Kidney glomerular epithelial cell (primary cell): ENCODE results near the gene ROPN1.
"Not testable (repeated sequence)": the region's sequence is repeated elsewhere in the genome, so short reads cannot be mapped to it uniquely, and the experiment has no call there.

ENCODE experiments used
- DNase-seq: peaks from one replicate; lab custom pipeline; 2025; lab: John Stamatoyannopoulos, UW

The ROPN1 gene

DNA sequence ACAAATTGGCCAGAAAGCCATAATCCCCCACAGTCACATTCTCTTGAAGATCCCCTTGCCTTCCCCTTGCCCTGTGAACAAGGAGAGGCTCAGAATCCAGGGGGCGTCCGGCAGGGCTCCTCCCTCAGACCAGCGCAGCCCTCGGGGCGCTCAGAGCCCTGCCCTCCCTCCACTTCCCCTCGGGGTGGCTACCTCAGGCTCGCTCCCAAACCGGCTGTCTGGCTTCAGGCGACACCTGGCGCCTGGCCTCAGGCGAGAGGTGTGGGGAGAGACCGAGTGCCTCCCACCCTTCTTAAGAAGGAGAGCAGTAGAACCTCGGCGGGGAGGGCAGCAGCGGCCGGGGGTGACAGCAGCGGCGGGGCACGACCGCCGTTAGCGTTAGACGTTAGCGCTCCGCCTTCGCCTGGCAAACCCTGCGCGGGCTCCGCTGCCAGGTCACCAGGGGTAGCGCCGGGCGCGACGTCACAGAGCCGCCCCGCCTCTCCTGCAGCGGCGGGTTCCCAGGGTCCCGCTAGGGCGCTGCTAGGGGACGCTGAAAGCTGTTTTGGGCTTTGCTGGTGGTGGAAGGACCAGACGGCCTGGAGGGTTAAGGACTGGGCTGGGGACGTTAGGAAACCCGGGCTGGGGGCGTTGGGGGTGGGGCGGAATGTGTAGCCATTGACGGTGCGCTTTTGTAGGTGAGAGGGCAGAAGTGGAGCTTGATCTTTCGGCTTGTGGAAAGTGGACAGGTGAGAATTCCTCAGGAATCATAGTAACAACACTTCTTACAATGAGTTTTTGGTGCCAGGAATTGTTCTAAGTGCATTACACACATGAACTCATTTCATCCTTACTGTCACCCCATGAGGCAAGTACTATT, at the start of gene ROPN1:
Gene ROPN1, minus strand, starts transcription at position 395 of the 859 bp plus-strand sequence. CDS start 11,643 bp downstream, outside the sequence.
- DNase-seq: not testable (repeated sequence)

DNA sequence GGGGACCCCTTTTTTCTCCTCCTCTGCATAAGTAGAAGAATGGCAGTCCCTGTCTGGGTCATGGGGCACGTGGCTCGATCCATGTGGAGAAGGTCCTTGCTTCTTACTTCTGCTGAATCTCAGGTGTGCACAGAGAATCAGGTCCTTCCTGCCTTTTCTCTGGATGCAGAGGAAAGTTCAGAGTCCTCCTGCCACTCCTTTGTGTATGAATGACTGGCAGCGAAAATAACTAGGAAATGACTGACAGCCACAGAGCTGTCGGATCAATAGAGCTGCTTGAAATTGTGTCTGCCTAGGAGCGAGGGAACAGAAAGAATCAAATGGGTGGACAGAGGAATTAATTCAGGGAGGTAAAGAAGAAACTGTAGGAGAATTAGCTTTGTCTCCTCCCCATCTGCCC, 49.6 kb upstream of the ROPN1 start:
- DNase-seq: no peak

DNA sequence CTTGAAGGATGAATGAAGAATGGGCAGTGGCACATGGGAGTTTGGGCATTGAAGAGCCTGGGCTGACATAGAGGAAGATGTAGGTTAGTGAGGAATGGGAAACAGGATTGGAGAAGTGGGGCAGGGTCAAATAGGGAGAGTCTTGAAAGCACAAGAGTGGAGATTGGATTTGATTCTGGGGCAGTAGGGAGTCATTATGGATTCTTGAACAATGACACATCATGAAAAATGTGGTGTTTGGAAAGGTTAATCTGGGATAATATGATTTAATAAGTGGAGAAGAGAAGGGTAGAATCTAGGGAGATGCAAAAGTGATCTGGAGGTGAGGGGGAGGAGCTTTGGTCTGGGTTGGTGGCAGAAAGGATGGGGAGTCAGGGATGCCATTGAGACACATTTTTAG, 45.4 kb upstream of the ROPN1 start:
- DNase-seq: no peak

DNA sequence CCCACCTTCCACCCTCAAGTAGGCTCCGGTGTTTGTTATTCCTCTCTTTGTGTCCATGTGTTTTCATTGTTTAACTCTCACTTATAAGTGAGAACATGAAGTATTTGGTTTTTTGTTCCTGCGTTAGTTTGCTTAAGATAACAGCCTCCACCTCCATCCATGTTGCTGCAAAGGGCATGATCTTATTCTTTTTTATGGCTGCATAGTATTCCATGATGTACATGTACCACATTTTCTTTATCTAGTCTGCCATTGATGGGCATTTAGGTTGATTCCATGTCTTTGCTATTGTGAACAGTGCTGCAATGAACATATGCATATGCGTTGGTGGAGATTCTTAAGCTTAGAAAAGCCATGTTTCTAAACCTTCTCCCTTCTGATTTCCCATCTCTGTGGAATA, 44.3 kb upstream of the ROPN1 start:
- DNase-seq: not testable (repeated sequence)

DNA sequence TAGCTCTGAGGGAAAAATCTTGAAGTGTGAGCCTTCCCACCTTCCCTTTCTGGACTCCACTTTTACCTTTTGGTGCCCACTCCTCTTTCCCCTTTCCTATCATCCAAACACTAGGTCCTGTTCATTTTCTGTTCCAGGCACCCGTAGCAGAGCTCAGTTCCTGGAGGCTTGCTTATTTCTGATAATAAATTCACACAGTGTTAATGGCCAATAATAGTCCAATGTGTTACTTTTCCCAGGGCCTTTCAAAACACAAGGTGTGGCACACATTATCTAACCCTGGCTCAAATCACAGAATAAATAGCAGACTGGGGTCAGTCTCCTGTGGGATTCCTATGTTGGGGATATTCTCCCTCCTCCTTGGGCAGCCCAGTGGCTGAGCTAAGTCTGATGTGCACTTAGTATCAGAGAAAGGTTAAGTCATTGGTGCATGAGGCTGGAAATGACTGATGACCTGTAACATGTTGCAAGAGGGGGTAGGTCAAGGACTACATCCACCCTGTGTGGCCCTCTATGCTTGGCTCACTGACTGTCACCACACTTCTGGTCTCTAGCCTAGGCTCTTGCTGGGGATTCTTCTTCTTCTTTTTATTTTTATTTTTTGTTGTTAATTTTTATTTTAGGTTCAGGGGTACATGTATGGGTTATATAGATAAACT, 43.7 kb upstream of the ROPN1 start:
- DNase-seq: no peak

DNA sequence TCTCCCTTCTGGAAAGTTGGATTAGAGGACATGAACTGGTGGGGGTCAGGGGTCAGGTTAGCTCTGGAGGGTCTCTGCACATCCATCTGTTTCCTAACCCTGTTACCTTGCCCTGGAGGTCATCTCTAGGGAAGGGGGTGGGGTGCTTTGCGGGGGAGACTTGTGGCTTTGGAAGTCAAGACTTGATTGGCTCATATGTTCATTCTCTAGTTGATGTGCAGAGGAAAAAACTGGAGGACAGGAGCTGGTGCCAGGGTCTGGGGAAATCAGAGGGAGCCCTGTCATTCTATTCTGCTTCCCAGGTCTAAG, 42.9 kb upstream of the ROPN1 start:
- no peak for DNase-seq

DNA sequence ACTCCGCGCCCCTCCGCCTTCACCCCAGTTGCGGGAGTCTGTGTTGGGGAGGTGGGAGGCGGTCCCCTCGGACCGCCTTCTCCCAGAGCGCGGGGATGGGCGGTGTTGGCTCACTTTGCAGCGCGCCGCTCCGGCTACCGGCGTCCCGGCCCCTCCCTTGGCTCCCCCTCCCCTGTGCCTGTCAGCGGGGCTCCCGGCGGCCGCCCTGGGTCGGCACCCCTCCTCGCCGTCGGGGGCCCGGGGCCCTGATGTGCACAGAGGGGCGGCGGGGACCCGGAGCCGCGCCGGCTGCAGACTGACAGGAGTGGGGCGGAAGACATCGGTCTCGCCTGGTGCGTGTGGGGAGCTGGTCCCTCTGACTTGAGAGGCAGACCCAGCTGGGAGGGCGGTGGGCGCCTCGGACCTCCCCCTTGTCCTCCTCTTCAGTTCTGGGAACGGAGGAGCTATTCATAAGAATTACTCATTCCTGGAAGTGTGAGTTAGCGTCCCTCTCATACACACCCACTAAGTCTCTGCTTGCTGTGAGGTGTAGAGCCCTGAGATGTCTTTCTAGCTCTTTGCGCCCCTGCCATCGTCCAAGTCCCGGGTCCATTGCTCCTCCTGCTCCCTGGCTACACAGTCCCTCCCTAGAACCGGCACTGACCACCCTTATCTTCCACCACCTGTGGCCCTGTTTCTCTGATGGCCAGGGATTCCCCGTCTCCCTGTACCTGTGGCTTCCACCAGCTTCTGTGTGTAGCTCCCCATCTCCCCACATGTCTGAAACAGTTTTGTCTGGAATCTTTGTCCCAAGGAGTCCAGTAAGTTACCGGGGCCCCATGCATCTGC, 42.3 kb upstream of the ROPN1 start:
- DNase-seq: no peak

DNA sequence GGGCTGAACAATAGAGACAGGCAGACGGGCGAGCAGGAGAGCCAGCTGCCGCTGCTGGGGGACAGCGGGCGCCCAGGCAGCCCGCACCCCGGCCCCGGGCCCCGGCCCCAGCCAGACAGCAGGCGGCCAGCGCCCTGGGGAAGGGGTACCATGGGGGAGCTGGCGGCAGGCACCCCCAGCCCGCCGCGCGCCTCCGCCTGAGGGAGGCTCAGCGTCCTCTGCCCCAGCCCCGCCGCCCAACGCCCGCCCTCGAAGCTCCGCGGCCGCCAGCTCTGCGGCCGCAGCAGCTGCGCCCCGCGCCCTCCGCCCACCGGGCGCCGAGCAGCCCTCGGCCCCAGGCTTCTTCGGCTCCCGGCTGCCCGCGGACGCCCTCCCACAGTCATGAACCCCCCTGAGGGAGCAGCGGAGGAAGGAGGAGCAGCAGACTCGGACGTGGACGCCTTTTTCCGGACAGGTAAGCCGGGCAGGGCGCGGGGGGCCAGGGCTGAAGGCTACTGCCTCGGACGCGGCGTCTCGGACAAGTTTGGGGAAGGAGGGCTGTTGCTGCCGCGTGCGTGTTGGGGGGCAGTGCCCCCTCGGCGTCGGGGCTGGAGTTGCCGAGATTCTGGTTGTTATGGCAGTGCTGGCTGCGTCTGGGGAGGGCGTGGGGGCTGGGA, 41.6 kb upstream of the ROPN1 start, which contains the start of gene KALRN:
Gene KALRN, plus strand, starts transcription at position 10 of the 656 bp plus-strand sequence.
- no peak for DNase-seq

DNA sequence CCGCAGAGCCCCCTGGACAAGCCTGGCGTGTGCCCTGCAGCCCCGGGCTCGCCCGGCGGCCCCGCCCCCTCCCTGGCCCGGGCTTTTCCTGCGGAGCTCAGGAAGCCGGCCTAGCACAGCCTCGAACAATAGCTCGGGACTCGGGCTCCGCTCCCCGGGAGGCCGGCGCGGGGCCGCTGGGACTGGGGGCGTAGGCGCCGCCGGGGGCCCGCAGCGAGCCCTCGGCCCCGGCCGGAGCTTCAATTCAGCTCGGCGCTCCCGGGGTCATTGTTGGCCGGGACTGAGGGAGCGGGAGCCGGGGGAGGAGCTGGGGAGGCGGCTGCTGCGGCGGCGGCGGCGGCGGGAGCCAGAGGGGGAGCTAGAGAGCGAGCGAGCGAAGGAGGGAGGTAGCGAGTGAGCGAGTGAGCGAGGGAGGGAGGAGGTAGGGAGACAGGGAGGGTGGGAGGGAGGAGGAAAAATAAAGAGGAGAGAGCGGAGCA, 41.0 kb upstream of the ROPN1 start:
- peak; percentile 83 for DNase-seq

DNA sequence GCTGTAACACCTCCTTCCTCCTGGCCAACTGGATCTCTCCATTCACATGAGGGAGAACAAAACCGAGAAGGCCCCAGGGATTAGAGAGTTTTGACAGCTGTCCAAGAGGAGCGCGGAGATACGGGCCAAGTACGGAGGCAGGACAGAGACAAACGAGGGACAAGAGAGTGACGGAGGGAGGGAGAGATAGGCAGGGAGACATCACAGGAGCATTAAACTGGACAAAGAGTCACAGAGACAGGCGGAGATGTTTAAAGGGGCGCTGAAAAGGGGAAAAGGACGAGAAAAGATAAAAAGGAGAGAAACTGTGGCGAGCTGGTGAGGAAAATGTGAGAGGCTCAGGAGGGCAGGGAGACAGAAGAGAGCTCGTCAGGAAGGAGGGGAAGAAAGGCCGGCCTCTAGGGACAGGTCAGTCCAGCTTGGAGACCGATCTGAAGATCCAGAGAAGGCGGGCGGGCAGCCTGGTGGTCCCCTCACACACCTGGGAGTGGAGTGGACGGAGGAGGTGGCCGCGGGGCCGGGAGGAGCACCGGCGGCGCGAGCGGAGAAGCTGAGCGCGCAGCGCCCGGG, 40.5 kb upstream of the ROPN1 start:
- no peak for DNase-seq

DNA sequence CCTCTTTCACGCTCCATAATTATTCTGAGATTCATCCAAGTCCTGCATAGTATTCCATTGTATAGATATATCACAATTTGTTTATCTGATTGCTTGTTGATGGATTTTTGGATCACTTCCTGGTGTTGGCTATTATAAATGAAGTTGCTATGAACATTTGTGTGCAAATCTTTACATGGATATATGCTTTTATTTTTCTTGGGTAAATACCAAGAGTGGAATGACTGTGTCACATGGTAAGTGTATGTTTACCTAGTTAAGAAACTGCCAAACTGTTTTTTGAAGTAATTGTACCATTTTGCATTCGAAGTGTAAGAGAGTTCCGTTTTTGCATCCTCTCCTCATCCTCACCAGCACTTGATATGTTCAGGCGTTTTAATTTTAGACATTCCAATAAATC, 34.6 kb upstream of the ROPN1 start:
- no peak for DNase-seq

DNA sequence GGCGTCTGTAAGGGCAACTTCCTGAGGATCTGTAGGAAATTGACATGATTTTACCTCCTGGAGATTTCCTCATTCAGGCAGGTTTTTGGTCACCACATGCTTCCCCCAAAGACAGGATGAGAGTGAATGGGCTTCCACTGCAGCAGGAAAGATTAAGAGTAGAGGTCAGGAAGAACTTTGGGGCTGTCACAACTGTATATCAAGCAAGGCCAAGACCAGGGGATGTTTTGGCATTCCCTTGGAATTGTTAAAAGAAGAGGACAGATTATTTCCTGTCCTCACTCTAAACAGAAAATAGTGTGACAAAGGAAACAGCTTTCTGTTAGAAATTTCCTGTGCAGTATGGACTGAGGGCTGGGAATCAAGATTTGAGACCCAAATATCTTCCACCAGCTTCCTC, 31.6 kb upstream of the ROPN1 start:
- DNase-seq: not testable (repeated sequence)

DNA sequence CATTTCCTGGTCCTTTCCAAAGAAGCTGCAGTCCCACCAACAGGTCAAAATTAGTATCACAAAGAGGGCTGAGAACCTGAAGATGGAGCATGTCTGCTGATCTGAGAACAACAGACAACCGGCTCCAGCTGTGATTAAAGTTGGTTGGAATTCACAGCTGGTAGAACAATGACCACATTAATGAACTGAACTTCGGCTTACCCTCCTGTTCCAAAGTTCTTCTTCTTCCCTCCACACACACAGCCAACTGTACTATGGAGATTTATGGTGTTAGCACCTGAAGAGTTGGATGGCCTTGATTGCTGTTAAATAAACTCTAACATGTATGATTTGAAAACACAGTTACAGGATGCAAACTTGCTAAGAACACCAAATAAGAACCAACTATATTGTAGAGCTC, 27.4 kb upstream of the ROPN1 start:
- no peak for DNase-seq

DNA sequence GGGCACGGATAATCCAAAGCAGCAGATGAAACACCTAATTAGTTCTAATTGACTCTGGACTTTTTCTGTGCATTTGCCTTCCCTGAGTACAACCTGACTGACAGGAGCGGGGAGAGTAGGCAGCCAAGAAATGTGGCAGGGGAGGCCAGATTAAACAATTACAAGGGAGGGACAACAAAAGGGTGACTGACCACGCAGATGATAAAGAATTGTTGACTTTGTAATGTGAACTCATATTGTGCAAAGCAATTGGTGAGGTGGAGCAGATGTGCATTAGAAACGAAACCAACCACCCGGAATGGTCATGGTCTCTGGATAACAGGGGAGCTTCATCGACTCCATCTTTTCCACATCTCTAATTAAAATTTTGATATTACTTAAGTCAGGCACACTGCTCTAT, 25.6 kb upstream of the ROPN1 start:
- peak; percentile 29 for DNase-seq

DNA sequence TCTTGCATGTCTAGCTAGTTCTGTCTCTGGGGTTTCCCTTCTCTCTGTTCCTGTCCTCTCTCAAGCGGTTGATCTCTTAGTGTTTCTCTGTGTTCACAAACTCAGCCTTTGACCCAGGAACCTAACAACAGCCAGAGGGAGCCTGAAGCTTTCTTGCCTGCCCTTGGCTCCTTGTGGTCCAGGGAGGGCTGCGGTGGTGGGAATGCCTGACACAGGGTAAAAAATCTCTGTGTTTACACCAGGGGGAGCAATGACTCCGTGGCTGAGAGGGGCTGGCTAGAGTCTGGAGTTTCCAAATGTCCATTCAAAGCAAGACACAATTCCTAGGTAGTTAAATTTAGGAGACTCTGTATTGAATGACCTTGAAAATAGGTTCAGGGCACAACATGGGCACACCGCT, 24.6 kb upstream of the ROPN1 start:
- peak; percentile 37 for DNase-seq

DNA sequence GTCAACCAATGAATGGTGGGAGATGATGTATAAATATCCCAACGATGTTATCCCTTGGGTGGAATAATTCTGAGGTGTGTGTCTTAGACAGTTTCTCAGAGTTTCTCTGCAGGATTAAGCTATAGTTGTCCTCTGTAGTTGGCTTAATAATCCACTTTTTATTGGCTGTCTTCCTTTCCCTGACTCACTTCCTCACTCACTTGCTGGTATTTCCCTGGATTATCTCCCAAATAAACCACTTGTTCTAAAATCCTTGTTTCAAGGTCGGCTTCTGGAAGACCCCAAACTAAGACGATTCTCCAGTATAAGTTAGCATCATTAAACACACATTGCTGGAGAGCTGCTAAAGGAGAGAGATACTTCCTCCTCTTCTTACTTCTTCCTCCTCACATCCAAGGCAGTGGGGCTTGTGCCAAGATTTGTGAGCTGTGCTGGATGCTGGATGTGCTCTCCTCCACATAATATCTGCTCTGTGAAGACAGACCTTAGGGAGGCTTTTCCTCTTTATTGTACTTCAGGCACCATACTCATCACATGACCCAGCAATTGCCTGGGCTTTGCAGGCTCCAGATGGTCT, 22.5 kb upstream of the ROPN1 start:
- DNase-seq: no peak

DNA sequence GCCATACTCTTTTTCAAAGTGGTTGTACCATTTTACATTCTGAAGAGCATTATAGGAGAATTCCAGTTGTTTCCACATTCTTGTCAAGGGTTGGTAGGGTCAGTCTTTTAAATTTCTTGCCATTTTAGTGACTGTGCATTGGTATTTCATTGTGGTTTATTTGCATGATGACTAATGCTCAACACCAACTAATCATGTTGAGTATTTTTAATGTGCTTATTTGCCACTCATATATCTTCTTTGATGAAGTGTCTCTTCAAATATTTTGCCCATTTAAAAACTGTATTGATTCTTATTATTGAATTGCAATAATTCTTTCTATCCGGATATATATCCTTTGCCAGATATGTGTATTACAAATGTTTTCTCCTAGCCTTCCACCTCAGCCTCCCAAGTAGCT, 16.4 kb upstream of the ROPN1 start:
- not testable (repeated sequence) for DNase-seq

DNA sequence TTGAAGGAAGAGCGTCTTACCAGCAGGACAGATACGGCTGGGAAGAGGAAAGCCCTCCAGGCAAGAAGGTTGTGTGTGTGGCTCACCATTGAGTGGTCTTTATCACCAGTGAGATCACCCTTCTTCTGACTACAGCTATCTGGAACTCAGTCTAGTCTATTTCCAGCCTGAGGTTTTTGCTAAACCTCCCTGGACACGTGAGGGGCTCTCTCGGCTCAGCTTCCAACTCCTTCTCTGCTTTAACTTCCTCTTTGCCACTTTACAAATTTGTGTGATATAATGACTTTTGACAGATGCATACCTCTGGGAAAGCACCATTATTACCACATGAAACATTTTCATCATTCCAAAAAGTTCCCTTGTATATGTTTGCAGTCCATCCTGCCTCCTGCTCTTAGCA, 15.3 kb upstream of the ROPN1 start:
- no peak for DNase-seq

DNA sequence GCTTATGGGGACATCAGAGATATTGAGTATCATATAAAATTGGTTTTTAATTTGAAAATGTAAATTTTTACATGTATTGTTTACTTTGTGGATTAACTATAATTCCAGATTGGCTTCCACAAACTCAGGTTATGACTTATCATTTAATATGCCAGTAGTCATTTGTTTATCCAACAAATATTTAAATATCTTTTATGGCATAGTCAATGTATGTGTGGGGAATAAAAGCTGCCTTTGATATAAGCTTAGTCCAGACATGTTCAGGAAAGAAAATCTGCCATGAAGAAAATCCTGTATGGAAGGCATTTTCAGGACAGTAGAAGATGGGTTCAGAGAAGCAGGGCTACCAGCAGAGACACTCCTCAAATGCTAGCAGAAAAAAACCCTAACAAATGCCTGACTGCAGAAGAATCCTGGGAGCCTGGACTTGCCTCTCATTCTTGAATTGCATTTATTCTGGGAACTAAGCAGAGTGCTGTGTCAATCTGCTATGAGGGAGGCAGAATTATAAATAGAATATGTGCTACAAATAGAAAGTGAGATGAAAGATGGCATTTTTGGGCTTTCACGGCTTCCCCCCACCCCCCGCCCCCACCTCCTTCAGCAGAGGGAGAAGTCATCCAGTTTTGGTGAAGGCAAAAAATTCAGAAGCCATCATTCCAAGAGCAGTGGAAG, 10.6 kb upstream of the ROPN1 start:
- not testable (repeated sequence) for DNase-seq

DNA sequence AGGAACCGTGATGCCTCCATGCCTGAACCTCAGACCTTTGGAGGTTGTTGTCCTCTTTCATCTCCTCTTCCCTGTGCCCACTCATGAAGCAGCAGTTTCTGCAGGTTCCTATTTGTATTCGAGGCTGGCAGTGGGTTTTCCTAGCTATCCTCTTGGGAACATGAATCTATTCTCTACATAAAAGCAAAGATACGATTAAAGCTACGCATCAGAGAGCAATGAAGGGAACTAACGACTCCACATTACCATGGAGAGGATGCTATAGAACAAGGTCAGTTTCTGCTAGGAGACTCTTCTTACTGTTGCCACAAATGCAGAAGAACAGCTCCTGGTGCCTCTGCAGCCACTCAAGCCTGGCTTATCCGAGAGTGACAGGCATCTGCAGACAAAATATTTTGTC, 9.4 kb upstream of the ROPN1 start:
- not testable (repeated sequence) for DNase-seq

DNA sequence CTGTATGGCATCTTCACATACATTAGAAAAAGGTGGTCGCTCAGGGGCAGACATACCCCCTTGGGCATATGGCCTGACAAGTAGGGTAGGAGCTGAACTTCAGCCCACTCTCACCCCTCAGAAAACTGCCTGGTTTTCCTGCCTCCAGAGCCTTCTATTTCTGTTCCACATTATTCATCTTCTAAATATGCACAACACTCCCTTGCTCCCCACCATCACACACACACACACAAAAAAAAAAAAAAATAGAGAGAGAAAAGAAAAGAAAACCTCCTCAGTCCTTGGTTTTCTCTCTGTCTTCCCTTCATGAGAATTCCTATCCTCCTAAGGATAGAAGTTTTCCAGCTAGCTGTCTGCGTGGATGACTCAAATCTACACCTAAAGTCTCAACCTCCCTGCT, 5.6 kb upstream of the ROPN1 start:
- DNase-seq: no peak
